Measurements from ENCODE around the gene GTF2IRD1.

DNA sequence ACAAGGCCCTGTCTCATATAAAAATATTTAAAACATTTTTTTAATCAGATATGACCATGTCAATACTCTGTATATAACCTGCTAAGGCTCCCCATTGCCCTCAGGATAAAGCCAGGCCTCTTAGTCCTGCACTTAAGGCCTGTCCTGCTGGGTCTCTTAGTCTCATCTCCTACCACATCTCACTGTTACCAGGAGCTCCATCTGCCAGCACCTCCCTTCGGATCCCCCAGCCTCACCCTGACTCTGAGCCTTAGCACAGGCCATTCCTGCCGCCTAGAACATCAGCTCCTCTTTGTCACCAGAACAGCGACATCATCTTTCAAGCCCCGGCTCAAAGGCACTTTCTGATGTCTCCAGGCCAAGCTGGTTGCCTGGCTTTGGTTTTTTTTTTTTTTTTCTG, 25.7 kb upstream of the GTF2IRD1 start:
- TF ChIP-seq, protein P1, sequence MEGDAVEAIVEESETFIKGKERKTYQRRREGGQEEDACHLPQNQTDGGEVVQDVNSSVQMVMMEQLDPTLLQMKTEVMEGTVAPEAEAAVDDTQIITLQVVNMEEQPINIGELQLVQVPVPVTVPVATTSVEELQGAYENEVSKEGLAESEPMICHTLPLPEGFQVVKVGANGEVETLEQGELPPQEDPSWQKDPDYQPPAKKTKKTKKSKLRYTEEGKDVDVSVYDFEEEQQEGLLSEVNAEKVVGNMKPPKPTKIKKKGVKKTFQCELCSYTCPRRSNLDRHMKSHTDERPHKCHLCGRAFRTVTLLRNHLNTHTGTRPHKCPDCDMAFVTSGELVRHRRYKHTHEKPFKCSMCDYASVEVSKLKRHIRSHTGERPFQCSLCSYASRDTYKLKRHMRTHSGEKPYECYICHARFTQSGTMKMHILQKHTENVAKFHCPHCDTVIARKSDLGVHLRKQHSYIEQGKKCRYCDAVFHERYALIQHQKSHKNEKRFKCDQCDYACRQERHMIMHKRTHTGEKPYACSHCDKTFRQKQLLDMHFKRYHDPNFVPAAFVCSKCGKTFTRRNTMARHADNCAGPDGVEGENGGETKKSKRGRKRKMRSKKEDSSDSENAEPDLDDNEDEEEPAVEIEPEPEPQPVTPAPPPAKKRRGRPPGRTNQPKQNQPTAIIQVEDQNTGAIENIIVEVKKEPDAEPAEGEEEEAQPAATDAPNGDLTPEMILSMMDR (IDR thresholded peaks at IDR 0.05): no peak
- TF ChIP-seq, protein P2, sequence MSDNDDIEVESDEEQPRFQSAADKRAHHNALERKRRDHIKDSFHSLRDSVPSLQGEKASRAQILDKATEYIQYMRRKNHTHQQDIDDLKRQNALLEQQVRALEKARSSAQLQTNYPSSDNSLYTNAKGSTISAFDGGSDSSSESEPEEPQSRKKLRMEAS (IDR thresholded peaks at IDR 0.05; ENCODE audit: low read depth): no peak
- TF ChIP-seq, protein P3, sequence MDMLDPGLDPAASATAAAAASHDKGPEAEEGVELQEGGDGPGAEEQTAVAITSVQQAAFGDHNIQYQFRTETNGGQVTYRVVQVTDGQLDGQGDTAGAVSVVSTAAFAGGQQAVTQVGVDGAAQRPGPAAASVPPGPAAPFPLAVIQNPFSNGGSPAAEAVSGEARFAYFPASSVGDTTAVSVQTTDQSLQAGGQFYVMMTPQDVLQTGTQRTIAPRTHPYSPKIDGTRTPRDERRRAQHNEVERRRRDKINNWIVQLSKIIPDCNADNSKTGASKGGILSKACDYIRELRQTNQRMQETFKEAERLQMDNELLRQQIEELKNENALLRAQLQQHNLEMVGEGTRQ (IDR thresholded peaks at IDR 0.05; ENCODE audit: borderline replicate concordance, low read depth, low read length): no peak
- no peak for TF ChIP-seq POLR2AphosphoS5 (IDR thresholded peaks at IDR 0.05; ENCODE audit: low read depth, low read length)
- TF ChIP-seq TEAD4 (IDR thresholded peaks at IDR 0.05; ENCODE audit: borderline replicate concordance, insufficient read depth): no peak
- TF ChIP-seq RAD21 (IDR thresholded peaks at IDR 0.05; ENCODE audit: low read length): no peak
- no peak for TF ChIP-seq EP300 (IDR thresholded peaks at IDR 0.05; ENCODE audit: borderline replicate concordance in 1 of 2, low read depth in 1 of 2, low read length in 1 of 2)
- TF ChIP-seq CHD2 (IDR thresholded peaks at IDR 0.05; ENCODE audit: low read length, partially characterized antibody): no peak
- TF ChIP-seq RXRA (IDR thresholded peaks at IDR 0.05; ENCODE audit: borderline replicate concordance, low read depth): no peak
- no peak for TF ChIP-seq GABPA (IDR thresholded peaks at IDR 0.05; ENCODE audit: low read depth)
- TF ChIP-seq, protein P4, sequence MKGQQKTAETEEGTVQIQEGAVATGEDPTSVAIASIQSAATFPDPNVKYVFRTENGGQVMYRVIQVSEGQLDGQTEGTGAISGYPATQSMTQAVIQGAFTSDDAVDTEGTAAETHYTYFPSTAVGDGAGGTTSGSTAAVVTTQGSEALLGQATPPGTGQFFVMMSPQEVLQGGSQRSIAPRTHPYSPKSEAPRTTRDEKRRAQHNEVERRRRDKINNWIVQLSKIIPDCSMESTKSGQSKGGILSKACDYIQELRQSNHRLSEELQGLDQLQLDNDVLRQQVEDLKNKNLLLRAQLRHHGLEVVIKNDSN (IDR thresholded peaks at IDR 0.05; ENCODE audit: borderline replicate concordance, low read depth): no peak
- TF ChIP-seq TAF1 (IDR thresholded peaks at IDR 0.05; ENCODE audit: borderline replicate concordance, low read depth, low read length): no peak
